ENCODE measurements around the gene CAMSAP1.

Gene CAMSAP1

GRCh38 chr9:135760465-135760864 lies 146.9 kb downstream of the CAMSAP1 start:
- no CpG with 5 or more reads among the region's 12 CpGs for WGBS (ENCODE audit: extremely low coverage, insufficient coverage, low lambda C conversion rate)
- no peak overlapping the region for H2AK5ac ChIP-seq (ENCODE audit: low read length)
- no peak overlapping the region for H2BK5ac ChIP-seq (ENCODE audit: low read length)
- H3K4me1 ChIP-seq (ENCODE audit: control insufficient read depth, low read depth, low read length): no peaks in the 10 kb centered on the region
- H3K56ac ChIP-seq (ENCODE audit: low read length): no peak overlapping the region
- no peaks in the 10 kb centered on the region for H3K79me1 ChIP-seq (ENCODE audit: low read length)
- H3K4ac ChIP-seq (ENCODE audit: low read depth, low read length): no peak overlapping the region
- DNase-seq: no peak
- H3K23ac ChIP-seq (ENCODE audit: low read length): no peak overlapping the region
- H3K4me3 ChIP-seq (ENCODE audit: low read length): no peak overlapping the region
- no peaks in the 10 kb centered on the region for H3K79me2 ChIP-seq (ENCODE audit: control insufficient read depth, insufficient read depth, low read length)
- H3K27ac ChIP-seq (ENCODE audit: low read depth, low read length): no peak overlapping the region
- H3K36me3 ChIP-seq (ENCODE audit: control insufficient read depth, insufficient read depth, low read length): no peaks in the 10 kb centered on the region
- no peak overlapping the region for H2BK120ac ChIP-seq (ENCODE audit: low read depth, low read length)
- no peaks in the 10 kb centered on the region for H3K27me3 ChIP-seq (ENCODE audit: insufficient read depth, low read length, poor library complexity)
- no peak overlapping the region for H3K18ac ChIP-seq (ENCODE audit: low read length)
- no peak overlapping the region for H4K5ac ChIP-seq (ENCODE audit: low read length)
- no peak overlapping the region for H2BK15ac ChIP-seq (replicated peaks; ENCODE audit: low read depth)
- no peak overlapping the region for H4K8ac ChIP-seq (ENCODE audit: low read depth, low read length)
- no peak overlapping the region for H3K9ac ChIP-seq (ENCODE audit: low read length)
- no peak overlapping the region for H3K4me2 ChIP-seq (ENCODE audit: low read length)

GRCh38 chr9:135759676-135760300 lies 147.6 kb downstream of the CAMSAP1 start:
- Histone ChIP-seq H3K36me3 (ENCODE audit: control insufficient read depth, insufficient read depth, low read length) (no peaks in the 10 kb centered on the region), H3K23ac (ENCODE audit: low read length) (no peak overlapping the region), H3K9ac (ENCODE audit: low read length) (no peak overlapping the region), H3K27me3 (ENCODE audit: insufficient read depth, low read length, poor library complexity) (no peaks in the 10 kb centered on the region), H2AK5ac (ENCODE audit: low read length) (no peak overlapping the region), H4K8ac (ENCODE audit: low read depth, low read length) (no peak overlapping the region), H3K18ac (ENCODE audit: low read length) (no peak overlapping the region), H2BK5ac (ENCODE audit: low read length) (no peak overlapping the region), H3K79me1 (ENCODE audit: low read length) (no peaks in the 10 kb centered on the region), H3K27ac (ENCODE audit: low read depth, low read length) (no peak overlapping the region), H3K56ac (ENCODE audit: low read length) (no peak overlapping the region), H3K4me1 (ENCODE audit: control insufficient read depth, low read depth, low read length) (no peaks in the 10 kb centered on the region), H3K4ac (ENCODE audit: low read depth, low read length) (no peak overlapping the region), H3K4me3 (ENCODE audit: low read length) (no peak overlapping the region), H2BK15ac (replicated peaks; ENCODE audit: low read depth) (no peak overlapping the region), H4K5ac (ENCODE audit: low read length) (no peak overlapping the region), H3K79me2 (ENCODE audit: control insufficient read depth, insufficient read depth, low read length) (no peaks in the 10 kb centered on the region), H3K4me2 (ENCODE audit: low read length) (no peak overlapping the region), H2BK120ac (ENCODE audit: low read depth, low read length) (no peak overlapping the region)
- WGBS (ENCODE audit: extremely low coverage, insufficient coverage, low lambda C conversion rate): no CpG with 5 or more reads among the region's 24 CpGs
- DNase-seq: no peak

GRCh38 chr9:135758870-135759269 lies 148.5 kb downstream of the CAMSAP1 start:
- no peak overlapping the region for H3K4me2 ChIP-seq (ENCODE audit: low read length)
- H3K36me3 ChIP-seq (ENCODE audit: control insufficient read depth, insufficient read depth, low read length): no peaks in the 10 kb centered on the region
- no peak overlapping the region for H4K8ac ChIP-seq (ENCODE audit: low read depth, low read length)
- no peak overlapping the region for H3K27ac ChIP-seq (ENCODE audit: low read depth, low read length)
- no peak overlapping the region for H2BK120ac ChIP-seq (ENCODE audit: low read depth, low read length)
- H3K79me2 ChIP-seq (ENCODE audit: control insufficient read depth, insufficient read depth, low read length): no peaks in the 10 kb centered on the region
- H3K4me1 ChIP-seq (ENCODE audit: control insufficient read depth, low read depth, low read length): no peaks in the 10 kb centered on the region
- no peak overlapping the region for H2BK5ac ChIP-seq (ENCODE audit: low read length)
- H3K27me3 ChIP-seq (ENCODE audit: insufficient read depth, low read length, poor library complexity): no peaks in the 10 kb centered on the region
- no peak overlapping the region for H3K18ac ChIP-seq (ENCODE audit: low read length)
- H2BK15ac ChIP-seq (replicated peaks; ENCODE audit: low read depth): no peak overlapping the region
- no peaks in the 10 kb centered on the region for H3K79me1 ChIP-seq (ENCODE audit: low read length)
- H3K4ac ChIP-seq (ENCODE audit: low read depth, low read length): no peak overlapping the region
- no peak for DNase-seq
- no CpG with 5 or more reads among the region's 10 CpGs for WGBS (ENCODE audit: extremely low coverage, insufficient coverage, low lambda C conversion rate)
- no peak overlapping the region for H3K23ac ChIP-seq (ENCODE audit: low read length)
- H2AK5ac ChIP-seq (ENCODE audit: low read length): no peak overlapping the region
- H4K5ac ChIP-seq (ENCODE audit: low read length): no peak overlapping the region
- no peak overlapping the region for H3K9ac ChIP-seq (ENCODE audit: low read length)
- no peak overlapping the region for H3K4me3 ChIP-seq (ENCODE audit: low read length)
- no peak overlapping the region for H3K56ac ChIP-seq (ENCODE audit: low read length)
